B cell (primary cell): ENCODE results near the gene CD99L2. TPM values are rescaled to one million over a fixed set of nuclear protein-coding genes. Genes with fewer than 3 reads are reported as not detected.

ENCODE experiments used
- ATAC-seq: fragments of 200-7000 bp; cut with Tn5 transposase; one replicate; pipeline ENCODE4 v1.10.0; 2021; ENCODE audit warnings: low read depth, mild to moderate bottlenecking, moderate number of reproducible peaks, moderate library complexity
- CTCF ChIA-PET: fragments of 350-600 bp; sonication (Branson Sonifier 250); formaldehyde crosslinking; loops from one replicate; lab custom pipeline; 2021; ENCODE audit warnings: antibody characterized with exemption, inconsistent platforms; lab: Charles Lee
- POLR2A ChIA-PET: fragments of 350-600 bp; sonication (Branson Sonifier 250); formaldehyde crosslinking; loops from one replicate; lab custom pipeline; 2021; ENCODE audit warnings: antibody characterized with exemption; lab: Charles Lee
- DNase-seq: peaks from one replicate; pipeline ENCODE4 v3.0.0; 2013
- H2AFZ ChIP-seq: 2 replicates; pipeline ENCODE4 v1.6.1; 2012; ENCODE audit warnings: mild to moderate bottlenecking, low read depth, low read length; ENCODE audit not compliant: insufficient read depth, poor library complexity, severe bottlenecking
- H3K27ac ChIP-seq, 2 donors: 1 replicate in 1 of 2; 2 replicates in 1 of 2; pipeline ENCODE4 v1.5.1; 2012 to 2013; ENCODE audit warnings: low read length in 2 of 2, mild to moderate bottlenecking in 2 of 2, moderate library complexity in 1 of 2
- H3K27me3 ChIP-seq, 4 experiments: fragments of 200-600 bp in 1 of 4; sonication (generic) in 1 of 4; replicated peaks in 1 of 4; 1 replicate in 2 of 4; 2 replicates in 2 of 4; pipeline versions ENCODE4 v1.6.1 to v1.7.0; 2013 to 2016; ENCODE audit warnings: low read length in 3 of 4, mild to moderate bottlenecking in 2 of 4, mixed read lengths in 1 of 4, moderate library complexity in 1 of 4; ENCODE audit not compliant: insufficient read depth in 4 of 4, control insufficient read depth in 3 of 4; ENCODE audit errors: control extremely low read depth in 1 of 4
- H3K36me3 ChIP-seq, 2 experiments: replicated peaks in 1 of 2; 1 replicate in 1 of 2; 2 replicates in 1 of 2; pipeline versions ENCODE4 v1.6.1 to v1.7.1; 2013; ENCODE audit warnings: low read length in 1 of 2; ENCODE audit not compliant: insufficient read depth in 2 of 2, control insufficient read depth in 1 of 2; ENCODE audit errors: control extremely low read depth in 1 of 2, extremely low read depth in 1 of 2
- H3K4me1 ChIP-seq, 2 donors: fragments of 200-600 bp in 1 of 2; sonication (generic) in 1 of 2; 1 replicate in 1 of 2; 2 replicates in 1 of 2; pipeline versions ENCODE4 v1.5.1 to v1.6.1; 2013 to 2017; ENCODE audit warnings: low read length in 2 of 2; ENCODE audit not compliant: control insufficient read depth in 2 of 2, insufficient read depth in 2 of 2
- H3K4me2 ChIP-seq: replicated peaks from 2 replicates; pipeline ENCODE3; 2012; ENCODE audit warnings: mild to moderate bottlenecking, low read depth, low read length; ENCODE audit not compliant: poor library complexity, severe bottlenecking
- H3K4me3 ChIP-seq, 5 experiments: fragments of 200-600 bp in 1 of 5; sonication (generic) in 1 of 5; 1 replicate in 3 of 5; 2 replicates in 2 of 5; pipeline versions ENCODE4 v1.5.1 to v1.7.0; 2011 to 2016; ENCODE audit warnings: low read length in 4 of 5, mild to moderate bottlenecking in 4 of 5, low read depth in 2 of 5, control low read depth in 1 of 5, moderate library complexity in 1 of 5; ENCODE audit not compliant: insufficient read depth in 1 of 5; ENCODE audit errors: control extremely low read depth in 1 of 5, extremely low read depth in 1 of 5
- H3K79me2 ChIP-seq: fragments of 200-600 bp; sonication (generic); one replicate; pipeline ENCODE4 v1.6.0; 2016; ENCODE audit warnings: low read length; ENCODE audit not compliant: control insufficient read depth, insufficient read depth
- H3K9ac ChIP-seq: fragments of 200-600 bp; sonication (generic); 2 replicates; pipeline ENCODE4 v1.6.1; 2017; ENCODE audit warnings: mild to moderate bottlenecking, low read length, moderate library complexity
- H3K9me3 ChIP-seq, 3 donors: one replicate each; pipeline versions ENCODE4 v1.6.1 to v1.7.1; 2013; ENCODE audit warnings: low read length in 2 of 3; ENCODE audit not compliant: control insufficient read depth in 2 of 3, insufficient read depth in 1 of 3; ENCODE audit errors: control extremely low read depth in 1 of 3
- H4K20me1 ChIP-seq: 2 replicates; pipeline ENCODE4 v1.6.0; 2012; ENCODE audit warnings: mild to moderate bottlenecking, low read length; ENCODE audit not compliant: insufficient read depth, control insufficient read depth, poor library complexity, severe bottlenecking
- H3K27ac Mint-ChIP-seq: one replicate; pipeline ENCODE4 v1.8.0; 2021; ENCODE audit warnings: mixed read lengths
- H3K27me3 Mint-ChIP-seq: one replicate; pipeline ENCODE4 v1.8.0; 2021; ENCODE audit warnings: mixed read lengths
- H3K4me1 Mint-ChIP-seq: one replicate; pipeline ENCODE4 v1.8.0; 2021; ENCODE audit warnings: mixed read lengths
- H3K4me3 Mint-ChIP-seq: one replicate; pipeline ENCODE4 v1.8.0; 2021; ENCODE audit warnings: mixed read lengths
- H3K9me3 Mint-ChIP-seq: one replicate; pipeline ENCODE4 v1.8.0; 2022; ENCODE audit warnings: mixed read lengths; ENCODE audit not compliant: insufficient read depth
- CTCF ChIP-seq: fragments of 200-600 bp; IDR thresholded peaks from one replicate; pipeline ENCODE4 v1.8.0; 2022; ENCODE audit warnings: antibody characterized with exemption, mild to moderate bottlenecking
- EZH2 ChIP-seq: IDR thresholded peaks from 2 replicates; pipeline ENCODE4 v1.6.1; 2012; ENCODE audit warnings: borderline replicate concordance, low read depth, mild to moderate bottlenecking, moderate library complexity, low read length; ENCODE audit not compliant: insufficient read depth, poor library complexity, severe bottlenecking
- WGBS: methylation state at CpG from one replicate; pipeline ENCODE4 v1.1.5; 2013; ENCODE audit warnings: missing lambda C conversion rate; ENCODE audit not compliant: insufficient coverage; 5-methylcytosine and 5-hydroxymethylcytosine counted together
- intact Hi-C: fragments of 100-400 bp; cut with micrococcal nuclease; formaldehyde crosslinking; loops from one replicate; pipeline ENCODE4 v1.10.0; 2022
- polyA plus RNA-seq: library from polyadenylated mRNA; depleted of rRNA; stranded (reverse); fragments of >200 nt; gene quantifications from 2 replicates; pipeline ENCODE4 v1.2.3, GENCODE V29; 2012
- total RNA-seq, 2 donors: library from RNA; stranded (reverse); fragments of 120-200 nt in 1 of 2; gene quantifications; 1 replicate in 1 of 2; 2 replicates in 1 of 2; pipeline versions ENCODE4 v1.2.3 to v1.2.4, GENCODE V29; 2013 to 2022

Gene CD99L2
- total and polyA plus RNA-seq, 2 donors (not counting 1 experiment from before 2014, with no cell fraction given), result 8.7 to 17.8 TPM

- H4K20me1 ChIP-seq, result no peaks in the 10 kb centered on the region
- H3K9me3 Mint-ChIP-seq, result no peaks in the 10 kb centered on the region
- ChIA-PET CTCF (no interaction called here), POLR2A (no interaction called here)
- H3K36me3 ChIP-seq, result no peaks in the 10 kb centered on the region
- WGBS, result no CpG with 5 or more reads among the region's 7 CpGs
- H3K4me1 ChIP-seq, result no peaks in the 10 kb centered on the region
- H3K9me3 ChIP-seq, result no peaks in the 10 kb centered on the region
- no peak overlapping the region for H3K9ac ChIP-seq
- TF ChIP-seq CTCF (no peak), EZH2 (no peak)
- H3K27me3 ChIP-seq, result no peaks in the 10 kb centered on the region
- H3K79me2 ChIP-seq, result no peaks in the 10 kb centered on the region
- H3K4me3 ChIP-seq, result no peak overlapping the region
- no peaks in the 10 kb centered on the region for H3K4me1 Mint-ChIP-seq
- H2AFZ ChIP-seq, result no peak overlapping the region
- no peak overlapping the region for H3K27ac ChIP-seq
- H3K27me3 Mint-ChIP-seq, result peaks cover 17% of the 10 kb centered on the region
- H3K4me3 Mint-ChIP-seq, result no peak overlapping the region
- no peak for ATAC-seq
- H3K27ac Mint-ChIP-seq, result no peak overlapping the region
- H3K4me2 ChIP-seq, result no peak overlapping the region
- intact Hi-C loops, result no loop called here
- no peak for DNase-seq
Observed at GRCh38 chrX:150907474-150907873, 9.0 kb upstream of the CD99L2 start.

- CTCF ChIA-PET, result no interaction called here
- Histone ChIP-seq H3K27me3 (no peaks in the 10 kb centered on the region), H3K27ac (no peak overlapping the region), H3K79me2 (no peaks in the 10 kb centered on the region), H3K36me3 (no peaks in the 10 kb centered on the region), H2AFZ (no peak overlapping the region), H3K4me3 (no peak overlapping the region), H4K20me1 (no peaks in the 10 kb centered on the region), H3K4me2 (no peak overlapping the region), H3K4me1 (no peaks in the 10 kb centered on the region), H3K9me3 (no peaks in the 10 kb centered on the region), H3K9ac (no peak overlapping the region)
- no peak for TF ChIP-seq CTCF
- no peak for TF ChIP-seq EZH2
- no peak overlapping the region for H3K4me3 Mint-ChIP-seq
- peaks cover 17% of the 10 kb centered on the region for H3K27me3 Mint-ChIP-seq
- DNase-seq, result no peak
- intact Hi-C loops, result no loop called here
- H3K9me3 Mint-ChIP-seq, result no peaks in the 10 kb centered on the region
- 100% methylated on average over 1 of the region's 6 CpGs for WGBS
- H3K27ac Mint-ChIP-seq, result no peak overlapping the region
- POLR2A ChIA-PET, result no interaction called here
- H3K4me1 Mint-ChIP-seq, result no peaks in the 10 kb centered on the region
- ATAC-seq, result no peak
Observed at GRCh38 chrX:150906694-150907093, 8.2 kb upstream of the CD99L2 start.
